CD4-positive, CD25-positive, alpha-beta regulatory T cell (primary cell): ENCODE data around the gene ATG9A. TPM values are rescaled to one million over a fixed set of nuclear protein-coding genes. Genes with fewer than 3 reads are reported as not detected.

Experiments used
- ATAC-seq, 2 donors: fragments of 150-1000 bp; cut with Tn5 transposase; one replicate each; pipeline ENCODE4 v1.10.0; 2021; ENCODE audit warnings: low read depth in 2 of 2, moderate number of reproducible peaks in 2 of 2, moderate library complexity in 1 of 2
- DNase-seq, 3 donors: peaks; one replicate each; pipeline versions ENCODE4 v3.0.0 to v3.0.0-alpha.2; 2012 to 2022; ENCODE audit warnings: mixed read lengths in 1 of 3
- H3K27ac ChIP-seq: one replicate; pipeline ENCODE4 v1.7.0; 2013; ENCODE audit warnings: mild to moderate bottlenecking, low read length; ENCODE audit not compliant: insufficient read depth, poor library complexity, severe bottlenecking
- H3K27me3 ChIP-seq: one replicate; pipeline ENCODE4 v1.7.0; 2013; ENCODE audit warnings: low read length; ENCODE audit not compliant: control insufficient read depth, insufficient read depth
- H3K36me3 ChIP-seq: one replicate; pipeline ENCODE4 v1.7.0; 2013; ENCODE audit warnings: mild to moderate bottlenecking, low read length, moderate library complexity; ENCODE audit not compliant: control insufficient read depth, insufficient read depth
- H3K4me1 ChIP-seq: 2 replicates; pipeline ENCODE4 v1.7.0; 2013; ENCODE audit warnings: mild to moderate bottlenecking, low read length; ENCODE audit not compliant: insufficient read depth, control insufficient read depth, poor library complexity, severe bottlenecking
- H3K4me3 ChIP-seq: one replicate; pipeline ENCODE4 v1.7.0; 2013; ENCODE audit warnings: low read depth, mild to moderate bottlenecking, low read length, moderate library complexity
- H3K9me3 ChIP-seq, 2 experiments: 1 replicate in 1 of 2; 2 replicates in 1 of 2; pipeline ENCODE4 v1.7.0; 2013; ENCODE audit warnings: low read length in 2 of 2, mild to moderate bottlenecking in 1 of 2, moderate library complexity in 1 of 2; ENCODE audit not compliant: control insufficient read depth in 2 of 2
- H3K27ac Mint-ChIP-seq, 3 donors: one replicate each; pipeline ENCODE4 v1.8.0; 2020 to 2022; ENCODE audit warnings: mild to moderate bottlenecking in 3 of 3, mixed read lengths in 3 of 3, moderate library complexity in 2 of 3
- H3K27me3 Mint-ChIP-seq: one replicate; pipeline ENCODE4 v1.8.0; 2022; ENCODE audit warnings: mild to moderate bottlenecking, mixed read lengths
- H3K36me3 Mint-ChIP-seq: one replicate; pipeline ENCODE4 v1.8.0; 2020; ENCODE audit warnings: mixed read lengths
- H3K4me1 Mint-ChIP-seq, 4 donors: one replicate each; pipeline ENCODE4 v1.8.0; 2020 to 2022; ENCODE audit warnings: mixed read lengths in 4 of 4, mild to moderate bottlenecking in 1 of 4
- H3K4me3 Mint-ChIP-seq, 4 donors: one replicate each; pipeline ENCODE4 v1.8.0; 2020 to 2022; ENCODE audit warnings: mild to moderate bottlenecking in 4 of 4, mixed read lengths in 4 of 4, moderate library complexity in 3 of 4
- H3K9me3 Mint-ChIP-seq, 7 donors: one replicate each; pipeline ENCODE4 v1.8.0; 2020 to 2022; ENCODE audit warnings: mixed read lengths in 7 of 7, mild to moderate bottlenecking in 3 of 7, moderate library complexity in 2 of 7
- polyA plus RNA-seq, 4 donors: library from polyadenylated mRNA; unstranded; fragments of 300-500 nt; fragmentation: Illumina TruSeq; gene quantifications; one replicate each; pipeline ENCODE4 v1.2.3, GENCODE V29; 2021
- total RNA-seq: library from RNA; stranded (reverse); gene quantifications from one replicate; pipeline ENCODE4 v1.2.3, GENCODE V29; 2022

ATG9A gene
- total and polyA plus RNA-seq, 5 donors from 2014 or later, result 18.7 to 68.0 (median 19.1) TPM

- H3K27me3 Mint-ChIP-seq, result peaks cover 4% of the 10 kb centered on the region
- no peak for DNase-seq
- peaks cover 7 to 42% (median 17%) of the 10 kb centered on the region in 4 donors for H3K4me1 Mint-ChIP-seq
- H3K27me3 ChIP-seq, result no peaks in the 10 kb centered on the region
- H3K9me3 Mint-ChIP-seq, result no peaks in the 10 kb centered on the region
- peak overlapping the region in 3 of 4 donors; percentile 31 to 91 (median 84) for H3K4me3 Mint-ChIP-seq
- peaks cover 4% of the 10 kb centered on the region for H3K36me3 Mint-ChIP-seq
- H3K4me1 ChIP-seq, result peaks cover 24% of the 10 kb centered on the region
- no peaks in the 10 kb centered on the region for H3K9me3 ChIP-seq
- peak overlapping the region; percentile 95 to 99 (median 95) for H3K27ac Mint-ChIP-seq
- H3K4me3 ChIP-seq, result peak overlapping the region; percentile 53
- H3K36me3 ChIP-seq, result peaks cover 16% of the 10 kb centered on the region
- peak overlapping the region; percentile 67 for H3K27ac ChIP-seq
- ATAC-seq, result no peak
These were observed 18.5 kb downstream of the ATG9A start for GRCh38 chr2:219210886-219211362.

- Mint-ChIP-seq H3K4me1 (peaks cover 7 to 43% (median 18%) of the 10 kb centered on the region in 4 donors), H3K27me3 (peaks cover 4% of the 10 kb centered on the region), H3K4me3 (peak overlapping the region in 1 of 4 donors; percentile 80), H3K36me3 (peaks cover 4% of the 10 kb centered on the region), H3K9me3 (no peaks in the 10 kb centered on the region), H3K27ac (peak overlapping the region in 2 of 3 donors; percentile 71 to 81)
- Histone ChIP-seq H3K4me1 (peaks cover 26% of the 10 kb centered on the region), H3K27ac (peak overlapping the region; percentile 67), H3K4me3 (no peak overlapping the region), H3K9me3 (no peaks in the 10 kb centered on the region), H3K27me3 (no peaks in the 10 kb centered on the region), H3K36me3 (peaks cover 16% of the 10 kb centered on the region)
- DNase-seq, result no peak
- ATAC-seq, result no peak
These were observed 19.1 kb downstream of the ATG9A start for GRCh38 chr2:219210196-219210885.

- peaks cover 16% of the 10 kb centered on the region for H3K36me3 ChIP-seq
- no peak overlapping the region for H3K27ac ChIP-seq
- H3K9me3 ChIP-seq, result no peaks in the 10 kb centered on the region
- peaks cover 26% of the 10 kb centered on the region for H3K4me1 ChIP-seq
- DNase-seq (no peak), ATAC-seq (no peak)
- H3K4me3 ChIP-seq, result no peak overlapping the region
- H3K27me3 ChIP-seq, result no peaks in the 10 kb centered on the region
- peak overlapping the region; percentile 33 to 80 (median 58) for H3K4me3 Mint-ChIP-seq
- peaks cover 6 to 41% (median 18%) of the 10 kb centered on the region in 4 donors for H3K4me1 Mint-ChIP-seq
- no peaks in the 10 kb centered on the region for H3K36me3 Mint-ChIP-seq
- no peaks in the 10 kb centered on the region for H3K9me3 Mint-ChIP-seq
- peaks cover 4% of the 10 kb centered on the region for H3K27me3 Mint-ChIP-seq
- H3K27ac Mint-ChIP-seq, result peak overlapping the region in 2 of 3 donors; percentile 71 to 81
These were observed 19.9 kb downstream of the ATG9A start for GRCh38 chr2:219209236-219210195.

- no peaks in the 10 kb centered on the region for H3K9me3 Mint-ChIP-seq
- H3K27me3 ChIP-seq, result no peaks in the 10 kb centered on the region
- H3K27ac ChIP-seq, result no peak overlapping the region
- no peaks in the 10 kb centered on the region for H3K9me3 ChIP-seq
- H3K4me1 Mint-ChIP-seq, result peaks cover 6 to 41% (median 18%) of the 10 kb centered on the region in 4 donors
- H3K27ac Mint-ChIP-seq, result peak overlapping the region; percentile 79 to 91 (median 81)
- ATAC-seq (no peak), DNase-seq (no peak)
- no peaks in the 10 kb centered on the region for H3K36me3 Mint-ChIP-seq
- peaks cover 16% of the 10 kb centered on the region for H3K36me3 ChIP-seq
- peaks cover 26% of the 10 kb centered on the region for H3K4me1 ChIP-seq
- peak overlapping the region; percentile 78 to 96 (median 94) for H3K4me3 Mint-ChIP-seq
- H3K4me3 ChIP-seq, result peak overlapping the region; percentile 74
- peaks cover 4% of the 10 kb centered on the region for H3K27me3 Mint-ChIP-seq
These were observed 21.3 kb downstream of the ATG9A start for GRCh38 chr2:219207884-219208740.

- H3K27ac Mint-ChIP-seq, result peak overlapping the region; percentile 43 to 79 (median 65)
- Histone ChIP-seq H3K9me3 (no peaks in the 10 kb centered on the region), H3K27me3 (no peaks in the 10 kb centered on the region), H3K36me3 (peaks cover 16% of the 10 kb centered on the region), H3K4me3 (peak overlapping the region; percentile 74), H3K4me1 (peaks cover 26% of the 10 kb centered on the region), H3K27ac (peak overlapping the region; percentile 92)
- no peaks in the 10 kb centered on the region for H3K36me3 Mint-ChIP-seq
- H3K4me3 Mint-ChIP-seq, result peak overlapping the region; percentile 93 to 99 (median 96)
- ATAC-seq (no peak), DNase-seq (no peak)
- H3K9me3 Mint-ChIP-seq, result peaks cover 0 to 2% (median 0%) of the 10 kb centered on the region in 7 donors
- H3K4me1 Mint-ChIP-seq, result peaks cover 6 to 41% (median 18%) of the 10 kb centered on the region in 4 donors
- H3K27me3 Mint-ChIP-seq, result peaks cover 4% of the 10 kb centered on the region
These were observed 22.1 kb downstream of the ATG9A start for GRCh38 chr2:219207134-219207883.

GRCh38 chr2:219206328-219207133 is 22.9 kb downstream of the ATG9A start, which contains the start of gene ZFAND2B:
Gene ZFAND2B, plus strand, starts transcription at chr2:219206782. Its CDS starts 206 bp downstream, at chr2:219206988.
- peak; percentile 94 to 96 (median 95) for DNase-seq
- Mint-ChIP-seq H3K27ac (peak within 1 kb of the TSS; percentile 79 to 99 (median 96)), H3K9me3 (peaks cover 0 to 2% (median 0%) of the 10 kb centered on the region in 7 donors), H3K4me1 (peaks cover 6 to 38% (median 17%) of the 10 kb centered on the region in 4 donors), H3K27me3 (peaks cover 4% of the 10 kb centered on the region), H3K4me3 (peak within 1 kb of the TSS; percentile 93 to 99 (median 96)), H3K36me3 (no peaks in the 10 kb centered on the region)
- peak; percentile 93 to 95 for ATAC-seq
- Histone ChIP-seq H3K4me3 (peak within 1 kb of the TSS; percentile 81), H3K4me1 (peaks cover 23% of the 10 kb centered on the region), H3K27me3 (no peaks in the 10 kb centered on the region), H3K27ac (peak within 1 kb of the TSS; percentile 92), H3K36me3 (peaks cover 16% of the 10 kb centered on the region), H3K9me3 (no peaks in the 10 kb centered on the region)
